Neuron (in vitro differentiated cells): ENCODE results near the gene TMX2.

Experiments
- H2AFZ ChIP-seq: one replicate; pipeline ENCODE4 v1.6.1; 2013; ENCODE audit warnings: low read depth, mild to moderate bottlenecking, inconsistent platforms, low read length, moderate library complexity
- H3K27me3 ChIP-seq: one replicate; pipeline ENCODE4 v1.6.1; 2013; ENCODE audit warnings: low read length; ENCODE audit not compliant: insufficient read depth
- H3K36me3 ChIP-seq: one replicate; pipeline ENCODE4 v1.6.1; 2013; ENCODE audit warnings: low read length; ENCODE audit not compliant: insufficient read depth
- H3K4me1 ChIP-seq: one replicate; pipeline ENCODE4 v1.6.1; 2013; ENCODE audit warnings: low read length; ENCODE audit not compliant: insufficient read depth
- H3K4me3 ChIP-seq: 2 replicates; pipeline ENCODE4 v1.5.1; 2013; ENCODE audit warnings: mild to moderate bottlenecking, low read length, moderate library complexity
- H3K9me3 ChIP-seq: one replicate; pipeline ENCODE4 v1.6.1; 2013; ENCODE audit warnings: low read length

Gene TMX2

GRCh38 chr11:57762235-57762861 is 50.0 kb downstream of the TMX2 start:
- H3K9me3 ChIP-seq: no peaks in the 10 kb centered on the region
- peaks cover 31% of the 10 kb centered on the region for H3K4me1 ChIP-seq
- H3K36me3 ChIP-seq: no peaks in the 10 kb centered on the region
- peak overlapping the region; percentile 85 for H3K4me3 ChIP-seq
- H2AFZ ChIP-seq: no peak overlapping the region
- H3K27me3 ChIP-seq: no peaks in the 10 kb centered on the region

GRCh38 chr11:57763568-57763967 is 51.2 kb downstream of the TMX2 start:
- no peak overlapping the region for H2AFZ ChIP-seq
- no peaks in the 10 kb centered on the region for H3K27me3 ChIP-seq
- peaks cover 31% of the 10 kb centered on the region for H3K4me1 ChIP-seq
- H3K9me3 ChIP-seq: no peaks in the 10 kb centered on the region
- no peaks in the 10 kb centered on the region for H3K36me3 ChIP-seq
- peak overlapping the region; percentile 85 for H3K4me3 ChIP-seq

- Histone ChIP-seq H3K27me3 (no peaks in the 10 kb centered on the region), H3K4me3 (peak overlapping the region; percentile 85), H3K36me3 (no peaks in the 10 kb centered on the region), H3K9me3 (no peaks in the 10 kb centered on the region), H3K4me1 (peaks cover 31% of the 10 kb centered on the region), H2AFZ (no peak overlapping the region)
Measured at GRCh38 chr11:57764021-57764420, 51.6 kb downstream of the TMX2 start.

GRCh38 chr11:57764566-57764965 is 52.2 kb downstream of the TMX2 start:
- H3K4me3 ChIP-seq: peak overlapping the region; percentile 85
- no peaks in the 10 kb centered on the region for H3K9me3 ChIP-seq
- H3K27me3 ChIP-seq: no peaks in the 10 kb centered on the region
- no peaks in the 10 kb centered on the region for H3K36me3 ChIP-seq
- H2AFZ ChIP-seq: no peak overlapping the region
- peaks cover 31% of the 10 kb centered on the region for H3K4me1 ChIP-seq

- peak overlapping the region; percentile 85 for H3K4me3 ChIP-seq
Measured at GRCh38 chr11:57764972-57765371, 52.6 kb downstream of the TMX2 start.

GRCh38 chr11:57770793-57771192 is 58.4 kb downstream of the TMX2 start:
- Histone ChIP-seq H3K4me3 (no peak overlapping the region), H3K36me3 (peaks cover 4% of the 10 kb centered on the region), H3K9me3 (no peaks in the 10 kb centered on the region)

More at GRCh38 chr11:57764972-57765371, 52.6 kb downstream of the TMX2 start:
- Histone ChIP-seq H3K4me1 (peaks cover 31% of the 10 kb centered on the region), H2AFZ (no peak overlapping the region), H3K9me3 (no peaks in the 10 kb centered on the region), H3K36me3 (no peaks in the 10 kb centered on the region), H3K27me3 (no peaks in the 10 kb centered on the region)

GRCh38 chr11:57771365-57771764 is 59.0 kb downstream of the TMX2 start:
- Histone ChIP-seq H2AFZ (no peak overlapping the region), H3K36me3 (peaks cover 4% of the 10 kb centered on the region), H3K9me3 (no peaks in the 10 kb centered on the region), H3K27me3 (no peaks in the 10 kb centered on the region), H3K4me3 (no peak overlapping the region), H3K4me1 (peaks cover 18% of the 10 kb centered on the region)

More at GRCh38 chr11:57770793-57771192, 58.4 kb downstream of the TMX2 start:
- Histone ChIP-seq H3K27me3 (no peaks in the 10 kb centered on the region), H2AFZ (no peak overlapping the region), H3K4me1 (peaks cover 17% of the 10 kb centered on the region)

- Histone ChIP-seq H3K4me1 (peaks cover 26% of the 10 kb centered on the region), H3K27me3 (no peaks in the 10 kb centered on the region), H3K4me3 (no peak overlapping the region), H3K9me3 (no peaks in the 10 kb centered on the region), H2AFZ (no peak overlapping the region), H3K36me3 (peaks cover 4% of the 10 kb centered on the region)
Measured at GRCh38 chr11:57772562-57772961, 60.2 kb downstream of the TMX2 start.

GRCh38 chr11:57773026-57773598 is 60.7 kb downstream of the TMX2 start:
- H3K36me3 ChIP-seq: peaks cover 4% of the 10 kb centered on the region
- H3K27me3 ChIP-seq: no peaks in the 10 kb centered on the region
- H3K4me1 ChIP-seq: peaks cover 32% of the 10 kb centered on the region
- H3K4me3 ChIP-seq: no peak overlapping the region
- no peak overlapping the region for H2AFZ ChIP-seq
- H3K9me3 ChIP-seq: no peaks in the 10 kb centered on the region

GRCh38 chr11:57775491-57775890 is 63.1 kb downstream of the TMX2 start:
- Histone ChIP-seq H3K9me3 (no peaks in the 10 kb centered on the region), H3K27me3 (no peaks in the 10 kb centered on the region), H2AFZ (no peak overlapping the region), H3K36me3 (peaks cover 4% of the 10 kb centered on the region), H3K4me3 (no peak overlapping the region), H3K4me1 (peaks cover 49% of the 10 kb centered on the region)

- peaks cover 49% of the 10 kb centered on the region for H3K4me1 ChIP-seq
- H3K27me3 ChIP-seq: no peaks in the 10 kb centered on the region
- H3K4me3 ChIP-seq: no peak overlapping the region
- no peaks in the 10 kb centered on the region for H3K9me3 ChIP-seq
- no peak overlapping the region for H2AFZ ChIP-seq
- peaks cover 4% of the 10 kb centered on the region for H3K36me3 ChIP-seq
Measured at GRCh38 chr11:57776031-57776521, 63.7 kb downstream of the TMX2 start.

GRCh38 chr11:57776577-57777210 is 64.3 kb downstream of the TMX2 start:
- H3K9me3 ChIP-seq: no peaks in the 10 kb centered on the region
- peaks cover 9% of the 10 kb centered on the region for H3K36me3 ChIP-seq
- no peak overlapping the region for H2AFZ ChIP-seq
- H3K4me1 ChIP-seq: peaks cover 49% of the 10 kb centered on the region
- H3K27me3 ChIP-seq: no peaks in the 10 kb centered on the region
- H3K4me3 ChIP-seq: no peak overlapping the region

- peak overlapping the region; percentile 40 for H3K4me3 ChIP-seq
- peaks cover 9% of the 10 kb centered on the region for H3K36me3 ChIP-seq
- peaks cover 49% of the 10 kb centered on the region for H3K4me1 ChIP-seq
- H3K27me3 ChIP-seq: no peaks in the 10 kb centered on the region
- no peak overlapping the region for H2AFZ ChIP-seq
- no peaks in the 10 kb centered on the region for H3K9me3 ChIP-seq
Measured at GRCh38 chr11:57777969-57778317, 65.5 kb downstream of the TMX2 start.
